Thyroid gland (tissue), 4 donors: Measurements from ENCODE around the gene DDX17. TPM values are rescaled to one million over a fixed set of nuclear protein-coding genes. Genes with fewer than 3 reads are reported as not detected.
A peak's percentile ranks its signal among the peaks of the same experiment; 100 is the strongest.

Experiments
- DNase-seq, 2 donors: peaks; one replicate each; pipeline ENCODE4 v3.0.0-alpha.2; 2019
- H3K27ac ChIP-seq, 3 donors: fragments of 200-600 bp; sonication (generic); 1 replicate in 2 of 3; 2 replicates in 1 of 3; pipeline ENCODE4 v1.5.1; 2016 to 2019; ENCODE audit warnings: mild to moderate bottlenecking in 1 of 3, moderate library complexity in 1 of 3
- H3K27me3 ChIP-seq: fragments of 200-600 bp; sonication (generic); one replicate; pipeline ENCODE4 v1.5.1; 2019
- H3K36me3 ChIP-seq, 2 donors: fragments of 200-600 bp; sonication (generic); one replicate each; pipeline ENCODE4 v1.5.1; 2016 to 2019
- H3K4me1 ChIP-seq, 2 donors: fragments of 200-600 bp; sonication (generic); one replicate each; pipeline ENCODE4 v1.5.1; 2017 to 2019
- H3K4me3 ChIP-seq, 3 donors: fragments of 200-600 bp; sonication (generic); replicated peaks in 1 of 3; 1 replicate in 2 of 3; 2 replicates in 1 of 3; pipeline ENCODE4 v1.5.1; 2016; ENCODE audit warnings: mild to moderate bottlenecking in 1 of 3
- H3K9me3 ChIP-seq: fragments of 200-600 bp; sonication (generic); one replicate; pipeline ENCODE4 v1.5.1; 2017
- CTCF ChIP-seq, 6 experiments: fragments of 200-600 bp in 3 of 6; fragments of 450-650 bp in 3 of 6; sonication (generic) in 3 of 6; IDR thresholded peaks; one replicate each; pipeline ENCODE4 v1.5.1; 2016 to 2019; ENCODE audit warnings: antibody characterized with exemption in 6 of 6, mild to moderate bottlenecking in 2 of 6, inconsistent platforms in 1 of 6, moderate library complexity in 1 of 6
- POLR2A ChIP-seq, 2 donors: fragments of 450-650 bp; IDR thresholded peaks; one replicate each; pipeline ENCODE4 v1.6.1; 2017; ENCODE audit warnings: antibody characterized with exemption in 2 of 2, mild to moderate bottlenecking in 2 of 2, moderate library complexity in 1 of 2
- WGBS, 2 donors: methylation state at CpG; one replicate each; pipeline ENCODE4 v1.1.5; 2017; 5-methylcytosine and 5-hydroxymethylcytosine counted together
- intact Hi-C: fragments of 100-400 bp; cut with DNase I; formaldehyde crosslinking; loops from one replicate; pipeline ENCODE4 v1.15.1; 2023
- total RNA-seq, 4 donors: library from RNA; depleted of rRNA; stranded (reverse); fragments of >200 nt; gene quantifications; one replicate each; pipeline ENCODE4 v1.2.3, GENCODE V29; 2016

Gene DDX17
- 1,000 to 10,000 TPM in 1 of 4 donors, 100 to 1,000 TPM in 3; 594 to 1,014 (median 833) TPM for total RNA-seq

- H3K36me3 ChIP-seq: no peaks in the 10 kb centered on the region
- peaks cover 40 to 56% of the 10 kb centered on the region in 2 donors for H3K4me1 ChIP-seq
- peak within 1 kb of the TSS; percentile 100 for H3K27ac ChIP-seq
- peak; percentile 94 to 95 for DNase-seq
- peak within 1 kb of the TSS; percentile 81 to 99 (median 97) for H3K4me3 ChIP-seq
- intact Hi-C loops: no loop called here
- 1% methylated on average over 36 to 78 of the region's 83 CpGs for WGBS, 2 donors
- no peaks in the 10 kb centered on the region for H3K27me3 ChIP-seq
- H3K9me3 ChIP-seq: no peaks in the 10 kb centered on the region
- peak; percentile 54 to 89 for TF ChIP-seq POLR2A (IDR thresholded peaks at IDR 0.05)
- no peak for TF ChIP-seq CTCF (IDR thresholded peaks at IDR 0.05)
These were observed at the start of gene DDX17 for GRCh38 chr22:38506118-38506962. TSS of gene DDX17 (minus strand) at chr22:38506311.

GRCh38 chr22:38554281-38554680 is 48.2 kb upstream of the DDX17 start:
- no peaks in the 10 kb centered on the region for H3K36me3 ChIP-seq
- no peak overlapping the region for H3K27ac ChIP-seq
- H3K27me3 ChIP-seq: no peaks in the 10 kb centered on the region
- no peak for DNase-seq
- H3K9me3 ChIP-seq: no peaks in the 10 kb centered on the region
- intact Hi-C loops: no loop called here
- TF ChIP-seq POLR2A (IDR thresholded peaks at IDR 0.05) (no peak), CTCF (IDR thresholded peaks at IDR 0.05) (no peak)
- no peak overlapping the region for H3K4me3 ChIP-seq
- no peaks in the 10 kb centered on the region for H3K4me1 ChIP-seq
- WGBS, 2 donors: 90 to 93% methylated on average over 3 of the region's 3 CpGs

- Histone ChIP-seq H3K27me3 (no peaks in the 10 kb centered on the region), H3K36me3 (no peaks in the 10 kb centered on the region), H3K4me3 (no peak overlapping the region), H3K4me1 (no peaks in the 10 kb centered on the region), H3K9me3 (no peaks in the 10 kb centered on the region), H3K27ac (no peak overlapping the region)
- DNase-seq: no peak
- intact Hi-C loops: no loop called here
- WGBS, 2 donors: 84 to 86% methylated on average over 7 of the region's 7 CpGs
- TF ChIP-seq POLR2A (IDR thresholded peaks at IDR 0.05) (no peak), CTCF (IDR thresholded peaks at IDR 0.05) (no peak)
These were observed 43.2 kb upstream of the DDX17 start for GRCh38 chr22:38549101-38549894.

- no peaks in the 10 kb centered on the region for H3K36me3 ChIP-seq
- no peak overlapping the region for H3K4me3 ChIP-seq
- TF ChIP-seq POLR2A (IDR thresholded peaks at IDR 0.05) (no peak), CTCF (IDR thresholded peaks at IDR 0.05) (no peak)
- H3K4me1 ChIP-seq: no peaks in the 10 kb centered on the region
- no peak for DNase-seq
- no peaks in the 10 kb centered on the region for H3K27me3 ChIP-seq
- WGBS, 2 donors: 51 to 54% methylated on average over 2 of the region's 2 CpGs
- intact Hi-C loops: no loop called here
- no peaks in the 10 kb centered on the region for H3K9me3 ChIP-seq
- no peak overlapping the region for H3K27ac ChIP-seq
These were observed 34.6 kb upstream of the DDX17 start for GRCh38 chr22:38540701-38541100.
